ENCODE data around the gene NFASC. TPM values are rescaled to one million over a fixed set of nuclear protein-coding genes. Genes with fewer than 3 reads are reported as not detected.
A peak's percentile ranks its signal among the peaks of the same experiment; 100 is the strongest.

Gene NFASC
- total and polyA plus RNA-seq, 4 donors: 0.23 to 5.4 (median 1.9) TPM

DNA sequence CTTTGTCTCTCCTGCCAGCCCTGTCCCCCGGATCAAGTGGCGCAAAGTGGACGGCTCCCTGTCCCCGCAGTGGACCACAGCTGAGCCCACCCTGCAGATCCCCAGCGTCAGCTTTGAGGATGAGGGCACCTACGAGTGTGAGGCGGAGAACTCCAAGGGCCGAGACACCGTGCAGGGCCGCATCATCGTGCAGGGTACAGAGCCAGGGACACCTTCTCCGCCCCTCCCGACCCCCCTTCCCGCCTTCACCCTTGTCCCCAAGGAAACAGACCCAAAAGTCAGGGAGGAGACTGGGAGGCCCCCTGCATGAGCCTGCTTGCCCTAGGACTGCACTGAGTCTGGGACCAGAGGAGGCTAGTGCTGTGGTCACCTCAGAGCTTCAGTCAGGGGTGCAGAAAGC, 190.6 kb downstream of the NFASC start (continued):
- TF ChIP-seq, protein P1, sequence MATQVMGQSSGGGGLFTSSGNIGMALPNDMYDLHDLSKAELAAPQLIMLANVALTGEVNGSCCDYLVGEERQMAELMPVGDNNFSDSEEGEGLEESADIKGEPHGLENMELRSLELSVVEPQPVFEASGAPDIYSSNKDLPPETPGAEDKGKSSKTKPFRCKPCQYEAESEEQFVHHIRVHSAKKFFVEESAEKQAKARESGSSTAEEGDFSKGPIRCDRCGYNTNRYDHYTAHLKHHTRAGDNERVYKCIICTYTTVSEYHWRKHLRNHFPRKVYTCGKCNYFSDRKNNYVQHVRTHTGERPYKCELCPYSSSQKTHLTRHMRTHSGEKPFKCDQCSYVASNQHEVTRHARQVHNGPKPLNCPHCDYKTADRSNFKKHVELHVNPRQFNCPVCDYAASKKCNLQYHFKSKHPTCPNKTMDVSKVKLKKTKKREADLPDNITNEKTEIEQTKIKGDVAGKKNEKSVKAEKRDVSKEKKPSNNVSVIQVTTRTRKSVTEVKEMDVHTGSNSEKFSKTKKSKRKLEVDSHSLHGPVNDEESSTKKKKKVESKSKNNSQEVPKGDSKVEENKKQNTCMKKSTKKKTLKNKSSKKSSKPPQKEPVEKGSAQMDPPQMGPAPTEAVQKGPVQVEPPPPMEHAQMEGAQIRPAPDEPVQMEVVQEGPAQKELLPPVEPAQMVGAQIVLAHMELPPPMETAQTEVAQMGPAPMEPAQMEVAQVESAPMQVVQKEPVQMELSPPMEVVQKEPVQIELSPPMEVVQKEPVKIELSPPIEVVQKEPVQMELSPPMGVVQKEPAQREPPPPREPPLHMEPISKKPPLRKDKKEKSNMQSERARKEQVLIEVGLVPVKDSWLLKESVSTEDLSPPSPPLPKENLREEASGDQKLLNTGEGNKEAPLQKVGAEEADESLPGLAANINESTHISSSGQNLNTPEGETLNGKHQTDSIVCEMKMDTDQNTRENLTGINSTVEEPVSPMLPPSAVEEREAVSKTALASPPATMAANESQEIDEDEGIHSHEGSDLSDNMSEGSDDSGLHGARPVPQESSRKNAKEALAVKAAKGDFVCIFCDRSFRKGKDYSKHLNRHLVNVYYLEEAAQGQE (IDR thresholded peaks at IDR 0.05): no peak
- TF ChIP-seq RXRA (IDR thresholded peaks at IDR 0.05) (no peak), FOXA2 (IDR thresholded peaks at IDR 0.05) (no peak), HNF4A (conservative IDR thresholded peaks at IDR 0.05) (no peak), HNF4G (IDR thresholded peaks at IDR 0.05) (no peak)

DNA sequence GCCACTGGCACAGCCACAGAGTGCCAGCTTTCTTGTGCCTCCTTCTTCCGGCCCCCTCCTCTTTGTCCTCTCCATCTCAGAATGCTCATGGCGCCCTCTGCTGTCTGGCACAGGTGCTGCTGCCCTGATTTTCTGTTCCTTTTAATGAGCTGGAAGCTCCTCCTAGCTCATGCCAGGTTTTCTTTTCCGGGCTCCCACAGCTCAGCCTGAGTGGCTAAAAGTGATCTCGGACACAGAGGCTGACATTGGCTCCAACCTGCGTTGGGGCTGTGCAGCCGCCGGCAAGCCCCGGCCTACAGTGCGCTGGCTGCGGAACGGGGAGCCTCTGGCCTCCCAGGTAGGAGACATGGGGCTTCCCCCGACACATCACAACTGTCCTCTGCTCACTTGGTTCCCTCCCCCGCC, 191.0 kb downstream of the NFASC start:
- H3K4me3 ChIP-seq (ENCODE audit: low read depth in 1 of 3, low read length in 3 of 3): no peak overlapping the region
- WGBS: 39% methylated on average over 13 of the region's 13 CpGs
- TF ChIP-seq, protein P2, sequence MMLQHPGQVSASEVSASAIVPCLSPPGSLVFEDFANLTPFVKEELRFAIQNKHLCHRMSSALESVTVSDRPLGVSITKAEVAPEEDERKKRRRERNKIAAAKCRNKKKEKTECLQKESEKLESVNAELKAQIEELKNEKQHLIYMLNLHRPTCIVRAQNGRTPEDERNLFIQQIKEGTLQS (IDR thresholded peaks at IDR 0.05): no peak
- TF ChIP-seq YY1 (IDR thresholded peaks at IDR 0.05): no peak
- no peak for TF ChIP-seq RXRA (IDR thresholded peaks at IDR 0.05)
- no peak for TF ChIP-seq JUND (IDR thresholded peaks at IDR 0.05)
- TF ChIP-seq FOXA2 (IDR thresholded peaks at IDR 0.05): no peak
- no peak for TF ChIP-seq FOXA1 (IDR thresholded peaks at IDR 0.05)
- TF ChIP-seq, protein P3, sequence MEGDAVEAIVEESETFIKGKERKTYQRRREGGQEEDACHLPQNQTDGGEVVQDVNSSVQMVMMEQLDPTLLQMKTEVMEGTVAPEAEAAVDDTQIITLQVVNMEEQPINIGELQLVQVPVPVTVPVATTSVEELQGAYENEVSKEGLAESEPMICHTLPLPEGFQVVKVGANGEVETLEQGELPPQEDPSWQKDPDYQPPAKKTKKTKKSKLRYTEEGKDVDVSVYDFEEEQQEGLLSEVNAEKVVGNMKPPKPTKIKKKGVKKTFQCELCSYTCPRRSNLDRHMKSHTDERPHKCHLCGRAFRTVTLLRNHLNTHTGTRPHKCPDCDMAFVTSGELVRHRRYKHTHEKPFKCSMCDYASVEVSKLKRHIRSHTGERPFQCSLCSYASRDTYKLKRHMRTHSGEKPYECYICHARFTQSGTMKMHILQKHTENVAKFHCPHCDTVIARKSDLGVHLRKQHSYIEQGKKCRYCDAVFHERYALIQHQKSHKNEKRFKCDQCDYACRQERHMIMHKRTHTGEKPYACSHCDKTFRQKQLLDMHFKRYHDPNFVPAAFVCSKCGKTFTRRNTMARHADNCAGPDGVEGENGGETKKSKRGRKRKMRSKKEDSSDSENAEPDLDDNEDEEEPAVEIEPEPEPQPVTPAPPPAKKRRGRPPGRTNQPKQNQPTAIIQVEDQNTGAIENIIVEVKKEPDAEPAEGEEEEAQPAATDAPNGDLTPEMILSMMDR (IDR thresholded peaks at IDR 0.05; ENCODE audit: low read depth, low read length, missing input control): peak; percentile 94
- TF ChIP-seq, protein P1 (IDR thresholded peaks at IDR 0.05): no peak
- TF ChIP-seq RAD21 (IDR thresholded peaks at IDR 0.05): peak; percentile 96 to 97
- no peak for TF ChIP-seq NR2F2 (IDR thresholded peaks at IDR 0.05)
- TF ChIP-seq HNF4A (conservative IDR thresholded peaks at IDR 0.05): no peak
- no peak for TF ChIP-seq HNF4G (IDR thresholded peaks at IDR 0.05)
- no peak for TF ChIP-seq EGR1 (IDR thresholded peaks at IDR 0.05; ENCODE audit: low read depth in 2 of 2)
- TF ChIP-seq, protein P4, sequence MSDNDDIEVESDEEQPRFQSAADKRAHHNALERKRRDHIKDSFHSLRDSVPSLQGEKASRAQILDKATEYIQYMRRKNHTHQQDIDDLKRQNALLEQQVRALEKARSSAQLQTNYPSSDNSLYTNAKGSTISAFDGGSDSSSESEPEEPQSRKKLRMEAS (IDR thresholded peaks at IDR 0.05): no peak
- TF ChIP-seq, protein P5, sequence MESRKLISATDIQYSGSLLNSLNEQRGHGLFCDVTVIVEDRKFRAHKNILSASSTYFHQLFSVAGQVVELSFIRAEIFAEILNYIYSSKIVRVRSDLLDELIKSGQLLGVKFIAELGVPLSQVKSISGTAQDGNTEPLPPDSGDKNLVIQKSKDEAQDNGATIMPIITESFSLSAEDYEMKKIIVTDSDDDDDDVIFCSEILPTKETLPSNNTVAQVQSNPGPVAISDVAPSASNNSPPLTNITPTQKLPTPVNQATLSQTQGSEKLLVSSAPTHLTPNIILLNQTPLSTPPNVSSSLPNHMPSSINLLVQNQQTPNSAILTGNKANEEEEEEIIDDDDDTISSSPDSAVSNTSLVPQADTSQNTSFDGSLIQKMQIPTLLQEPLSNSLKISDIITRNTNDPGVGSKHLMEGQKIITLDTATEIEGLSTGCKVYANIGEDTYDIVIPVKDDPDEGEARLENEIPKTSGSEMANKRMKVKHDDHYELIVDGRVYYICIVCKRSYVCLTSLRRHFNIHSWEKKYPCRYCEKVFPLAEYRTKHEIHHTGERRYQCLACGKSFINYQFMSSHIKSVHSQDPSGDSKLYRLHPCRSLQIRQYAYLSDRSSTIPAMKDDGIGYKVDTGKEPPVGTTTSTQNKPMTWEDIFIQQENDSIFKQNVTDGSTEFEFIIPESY (IDR thresholded peaks at IDR 0.05): no peak
- H3K27me3 ChIP-seq (ENCODE audit: control insufficient read depth in 4 of 4, insufficient read depth in 4 of 4, low read length in 3 of 4): no peaks in the 10 kb centered on the region
- peak; percentile 82 for DNase-seq (ENCODE audit: low spot score)
- no peak overlapping the region for H3K9ac ChIP-seq (ENCODE audit: low read depth in 1 of 2, low read length in 2 of 2)
- no peak overlapping the region for H3K27ac ChIP-seq (ENCODE audit: low read depth in 1 of 2, low read length in 2 of 2)
- H3K36me3 ChIP-seq (ENCODE audit: control insufficient read depth in 4 of 4, insufficient read depth in 3 of 4, low read depth in 1 of 4, low read length in 3 of 4): no peaks in the 10 kb centered on the region
- H3K9me3 ChIP-seq (ENCODE audit: control insufficient read depth in 4 of 4, low read length in 3 of 4): no peaks in the 10 kb centered on the region
- H3K4me1 ChIP-seq (ENCODE audit: control insufficient read depth in 4 of 4, insufficient read depth in 4 of 4, low read length in 3 of 4): peaks cover 0 to 3% (median 0%) of the 10 kb centered on the region in 4 donors
